Spleen (tissue), 7 donors: ENCODE results near the gene SLC38A2.

ENCODE experiments used
- CTCF ChIP-seq, 11 experiments: fragments of 200-600 bp in 7 of 11; fragments of 450-650 bp in 4 of 11; sonication (generic) in 4 of 11; IDR thresholded peaks in 8 of 11; conservative IDR thresholded peaks in 3 of 11; 1 replicate in 7 of 11; 2 replicates in 4 of 11; pipeline versions ENCODE4 v1.4.0 to v1.8.0; 2016 to 2021; ENCODE audit warnings: antibody characterized with exemption in 11 of 11, inconsistent platforms in 4 of 11, mild to moderate bottlenecking in 1 of 11
- POLR2A ChIP-seq, 3 donors: fragments of 450-650 bp; IDR thresholded peaks; one replicate each; pipeline ENCODE4 v1.5.1; 2017; ENCODE audit warnings: antibody characterized with exemption in 3 of 3, mild to moderate bottlenecking in 1 of 3
- donor health status: DM: no; HTN: no; CAD: no; lungs with moderate emphysema.
- donor health status: DM: no; HTN: no; CAD: no.
- donor health status: DM: no; HTN: no; CAD: no.

GRCh38 chr12:46400406-46400805 is 27.8 kb upstream of the SLC38A2 start:
- TF ChIP-seq CTCF (IDR thresholded peaks at IDR 0.05 in 8 of 11, conservative IDR thresholded peaks at IDR 0.05 in 3 of 11) (no peak), POLR2A (IDR thresholded peaks at IDR 0.05) (no peak)
